Measurements from ENCODE around the gene TNRC6A. TPM values are rescaled to one million over a fixed set of nuclear protein-coding genes. Genes with fewer than 3 reads are reported as not detected.

TNRC6A gene
- total RNA-seq, 2 experiments from 2014 or later: 27.7 to 28.9 TPM

DNA sequence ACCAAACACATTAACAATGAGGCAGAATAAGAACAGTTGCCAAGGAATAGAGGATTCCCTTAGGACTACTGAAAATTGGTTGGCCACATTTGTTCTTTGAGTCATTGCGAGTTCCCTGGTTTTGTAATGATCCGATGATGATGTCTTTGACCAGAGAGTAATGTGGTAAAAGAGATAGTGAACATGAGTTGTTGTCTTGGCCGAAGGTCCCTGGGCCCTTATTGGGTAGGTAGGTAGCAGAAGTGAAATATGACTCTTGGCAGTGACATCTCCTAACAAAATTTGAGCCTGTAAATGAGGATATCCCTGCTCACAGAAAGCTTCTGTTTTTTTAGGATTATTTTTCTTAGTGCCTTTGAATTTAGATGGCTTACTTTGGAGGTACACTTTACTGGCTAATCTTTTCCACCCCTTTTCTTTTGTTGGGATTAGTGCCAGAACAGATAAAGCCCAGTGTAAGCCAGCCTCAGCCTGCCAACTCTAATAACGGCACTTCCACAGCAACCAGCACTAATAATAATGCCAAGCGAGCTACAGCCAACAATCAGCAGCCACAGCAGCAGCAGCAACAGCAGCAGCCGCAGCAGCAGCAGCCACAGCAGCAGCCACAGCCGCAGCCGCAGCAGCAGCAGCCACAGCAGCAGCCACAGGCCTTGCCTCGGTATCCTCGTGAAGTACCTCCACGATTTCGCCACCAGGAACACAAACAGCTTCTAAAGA, 47.2 kb downstream of the TNRC6A start:
- Mint-ChIP-seq H3K4me3 (no peak overlapping the region), H3K27ac (no peak overlapping the region), H3K9me3 (no peaks in the 10 kb centered on the region)

DNA sequence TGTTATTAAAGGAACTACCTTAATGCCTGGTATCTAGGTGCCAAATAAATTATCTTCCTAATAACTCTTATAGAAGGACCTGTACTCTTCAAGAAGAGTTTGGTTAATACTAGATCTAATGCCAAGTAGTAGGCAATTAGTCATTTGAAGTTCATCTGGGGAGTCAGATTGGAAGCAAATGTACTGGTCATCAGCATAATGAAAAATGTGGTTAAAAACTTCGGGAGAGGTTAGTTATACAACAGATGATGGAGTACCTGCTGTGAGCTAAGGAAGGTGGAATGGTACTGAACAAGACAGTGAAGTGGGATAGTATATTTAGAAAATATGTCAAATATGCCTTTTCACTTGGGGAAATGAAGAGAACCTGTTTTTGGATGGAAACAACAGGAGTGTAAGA, 49.2 kb downstream of the TNRC6A start:
- ChIA-PET POLR2A (no interaction called here), CTCF (interaction anchor here (1.2 kb wide), 1 partner anchor 10 kb away, joined by 3 read pairs; no protein-coding TSS in a partner anchor)
- H3K4me3 Mint-ChIP-seq: no peak overlapping the region
- intact Hi-C loops (cut with micrococcal nuclease): no loop called here
- H3K27me3 Mint-ChIP-seq: no peaks in the 10 kb centered on the region
- peak overlapping the region; percentile 7 for H3K27ac Mint-ChIP-seq
- DNase-seq (no peak), ATAC-seq (no peak)
- no peaks in the 10 kb centered on the region for H3K9me3 Mint-ChIP-seq
- H3K36me3 Mint-ChIP-seq (ENCODE audit: low read depth): peaks cover 43% of the 10 kb centered on the region
- TF ChIP-seq, protein P1, sequence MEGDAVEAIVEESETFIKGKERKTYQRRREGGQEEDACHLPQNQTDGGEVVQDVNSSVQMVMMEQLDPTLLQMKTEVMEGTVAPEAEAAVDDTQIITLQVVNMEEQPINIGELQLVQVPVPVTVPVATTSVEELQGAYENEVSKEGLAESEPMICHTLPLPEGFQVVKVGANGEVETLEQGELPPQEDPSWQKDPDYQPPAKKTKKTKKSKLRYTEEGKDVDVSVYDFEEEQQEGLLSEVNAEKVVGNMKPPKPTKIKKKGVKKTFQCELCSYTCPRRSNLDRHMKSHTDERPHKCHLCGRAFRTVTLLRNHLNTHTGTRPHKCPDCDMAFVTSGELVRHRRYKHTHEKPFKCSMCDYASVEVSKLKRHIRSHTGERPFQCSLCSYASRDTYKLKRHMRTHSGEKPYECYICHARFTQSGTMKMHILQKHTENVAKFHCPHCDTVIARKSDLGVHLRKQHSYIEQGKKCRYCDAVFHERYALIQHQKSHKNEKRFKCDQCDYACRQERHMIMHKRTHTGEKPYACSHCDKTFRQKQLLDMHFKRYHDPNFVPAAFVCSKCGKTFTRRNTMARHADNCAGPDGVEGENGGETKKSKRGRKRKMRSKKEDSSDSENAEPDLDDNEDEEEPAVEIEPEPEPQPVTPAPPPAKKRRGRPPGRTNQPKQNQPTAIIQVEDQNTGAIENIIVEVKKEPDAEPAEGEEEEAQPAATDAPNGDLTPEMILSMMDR (IDR thresholded peaks at IDR 0.05): no peak
- H3K4me1 Mint-ChIP-seq (ENCODE audit: low read depth): peaks cover 8% of the 10 kb centered on the region

More for the DNA sequence above, 47.2 kb downstream of the TNRC6A start:
- intact Hi-C loops (cut with micrococcal nuclease): no loop called here
- ATAC-seq: no peak
- Mint-ChIP-seq H3K4me1 (ENCODE audit: low read depth) (peaks cover 11% of the 10 kb centered on the region), H3K27me3 (no peaks in the 10 kb centered on the region), H3K36me3 (ENCODE audit: low read depth) (peaks cover 47% of the 10 kb centered on the region)
- POLR2A ChIA-PET: interaction anchor here (1.3 kb wide), 1 partner anchor 47 kb away, joined by 4 read pairs; the partner anchor contains the start of gene TNRC6A
- CTCF ChIA-PET: no interaction called here
- no peak for DNase-seq
- TF ChIP-seq, protein P1 (IDR thresholded peaks at IDR 0.05): no peak

DNA sequence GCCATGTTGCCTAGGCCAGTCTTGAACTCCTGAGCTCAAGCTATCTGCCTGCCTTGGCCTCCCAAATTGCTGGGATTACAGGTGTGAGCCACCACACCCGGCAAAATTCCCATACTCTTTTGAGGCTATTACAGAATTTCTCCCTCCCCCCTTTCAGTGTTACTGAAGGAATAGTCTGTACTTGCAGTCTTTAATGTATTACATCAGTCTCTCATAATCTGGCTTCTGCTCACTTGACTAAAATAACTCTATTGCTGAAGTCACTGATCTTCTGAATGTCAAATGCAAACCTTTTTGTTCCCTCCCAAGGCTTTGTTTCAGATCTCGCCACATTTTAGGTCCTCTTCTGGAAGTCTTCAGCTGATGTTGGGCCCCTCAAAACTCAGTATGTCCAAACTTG, 51.8 kb downstream of the TNRC6A start:
- ATAC-seq: no peak
- Mint-ChIP-seq H3K9me3 (no peaks in the 10 kb centered on the region), H3K27ac (no peak overlapping the region), H3K36me3 (ENCODE audit: low read depth) (peaks cover 45% of the 10 kb centered on the region), H3K4me1 (ENCODE audit: low read depth) (peaks cover 2% of the 10 kb centered on the region), H3K27me3 (no peaks in the 10 kb centered on the region), H3K4me3 (no peak overlapping the region)
- POLR2A ChIA-PET: no interaction called here
- no peak for DNase-seq
- CTCF ChIA-PET: interaction anchor here (0.8 kb wide), 1 partner anchor 264 kb away, joined by 3 read pairs; no protein-coding TSS in a partner anchor
- intact Hi-C loops (cut with micrococcal nuclease): no loop called here
- TF ChIP-seq, protein P1 (IDR thresholded peaks at IDR 0.05): no peak

DNA sequence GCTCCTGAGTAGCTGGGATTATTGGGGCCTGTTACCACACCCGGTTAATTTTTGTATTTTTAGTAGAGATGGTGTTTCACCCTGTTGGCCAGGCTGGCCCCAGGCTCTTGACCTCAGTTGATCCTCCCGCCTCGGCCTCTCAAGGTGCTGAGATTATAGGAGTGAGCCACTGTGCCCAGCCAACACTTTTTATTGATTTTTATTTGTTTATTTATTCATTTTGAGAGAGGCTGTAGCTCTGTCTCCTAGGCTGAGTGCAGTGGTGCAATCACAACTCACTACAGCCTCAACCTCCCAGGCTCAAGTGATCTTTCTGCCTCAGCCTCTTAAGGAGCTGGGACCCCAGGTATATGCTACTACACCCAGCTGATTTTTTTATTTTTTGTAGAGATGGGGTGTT, 54.7 kb downstream of the TNRC6A start:
- Mint-ChIP-seq H3K27me3 (no peaks in the 10 kb centered on the region), H3K36me3 (ENCODE audit: low read depth) (peaks cover 28% of the 10 kb centered on the region), H3K4me1 (ENCODE audit: low read depth) (no peaks in the 10 kb centered on the region), H3K9me3 (no peaks in the 10 kb centered on the region), H3K4me3 (no peak overlapping the region), H3K27ac (no peak overlapping the region)
- no peak for DNase-seq
- intact Hi-C loops (cut with micrococcal nuclease): no loop called here
- ChIA-PET POLR2A (interaction anchor here (0.9 kb wide), 1 partner anchor 50 kb away, joined by 3 read pairs; no protein-coding TSS in a partner anchor), CTCF (no interaction called here)
- TF ChIP-seq, protein P1 (IDR thresholded peaks at IDR 0.05): no peak
- ATAC-seq: no peak

DNA sequence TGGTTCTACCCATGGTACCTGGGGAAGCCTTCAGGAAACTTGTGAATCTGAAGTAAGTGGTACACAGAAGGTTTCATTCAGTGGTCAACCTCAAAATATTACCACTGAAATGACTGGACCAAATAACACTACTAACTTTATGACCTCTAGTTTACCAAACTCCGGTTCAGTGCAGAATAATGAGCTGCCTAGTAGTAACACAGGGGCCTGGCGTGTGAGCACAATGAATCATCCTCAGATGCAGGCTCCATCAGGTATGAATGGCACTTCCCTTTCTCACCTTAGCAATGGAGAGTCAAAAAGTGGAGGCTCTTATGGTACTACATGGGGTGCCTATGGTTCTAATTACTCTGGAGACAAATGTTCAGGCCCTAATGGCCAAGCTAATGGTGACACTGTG, 60.4 kb downstream of the TNRC6A start:
- no peak overlapping the region for H3K4me3 Mint-ChIP-seq
- TF ChIP-seq, protein P1 (IDR thresholded peaks at IDR 0.05): no peak
- H3K27me3 Mint-ChIP-seq: no peaks in the 10 kb centered on the region
- no peak overlapping the region for H3K27ac Mint-ChIP-seq
- ChIA-PET POLR2A (interaction anchor here (1.6 kb wide), 1 partner anchor 11 kb away, joined by 3 read pairs; no protein-coding TSS in a partner anchor), CTCF (no interaction called here)
- no peaks in the 10 kb centered on the region for H3K9me3 Mint-ChIP-seq
- ATAC-seq (no peak), DNase-seq (no peak)
- intact Hi-C loops (cut with micrococcal nuclease): loop anchor here (10.0 kb wide), 1 partner anchor 225 kb away; no protein-coding TSS in a partner anchor
- peaks cover 2% of the 10 kb centered on the region for H3K4me1 Mint-ChIP-seq (ENCODE audit: low read depth)
- H3K36me3 Mint-ChIP-seq (ENCODE audit: low read depth): peaks cover 27% of the 10 kb centered on the region

Measured in activated CD8-positive, alpha-beta T cell treated with anti-CD3 and anti-CD28 coated beads for 36 hours (primary cell).